GM12875 (cell line): ENCODE results near the gene LRFN3.

ENCODE experiments used
- H3K4me3 ChIP-seq: one replicate; pipeline ENCODE4 v1.5.1; 2011; ENCODE audit warnings: low read depth, low read length, control low read depth
- CTCF ChIP-seq: IDR thresholded peaks from 2 replicates; pipeline ENCODE4 v1.5.1; 2011; ENCODE audit warnings: low read depth, mild to moderate bottlenecking, control low read depth, inconsistent platforms, low read length, moderate library complexity, borderline replicate concordance; ENCODE audit not compliant: insufficient read depth

Gene LRFN3

GRCh38 chr19:35901854-35902661 lies 34.1 kb upstream of the LRFN3 start, which contains the start of gene HCST:
Gene HCST (plus strand): TSS chr19:35902529. CDS start chr19:35902594, 65 bp downstream.
- H3K4me3 ChIP-seq = peak within 1 kb of the TSS; percentile 53
- TF ChIP-seq CTCF = no peak

DNA sequence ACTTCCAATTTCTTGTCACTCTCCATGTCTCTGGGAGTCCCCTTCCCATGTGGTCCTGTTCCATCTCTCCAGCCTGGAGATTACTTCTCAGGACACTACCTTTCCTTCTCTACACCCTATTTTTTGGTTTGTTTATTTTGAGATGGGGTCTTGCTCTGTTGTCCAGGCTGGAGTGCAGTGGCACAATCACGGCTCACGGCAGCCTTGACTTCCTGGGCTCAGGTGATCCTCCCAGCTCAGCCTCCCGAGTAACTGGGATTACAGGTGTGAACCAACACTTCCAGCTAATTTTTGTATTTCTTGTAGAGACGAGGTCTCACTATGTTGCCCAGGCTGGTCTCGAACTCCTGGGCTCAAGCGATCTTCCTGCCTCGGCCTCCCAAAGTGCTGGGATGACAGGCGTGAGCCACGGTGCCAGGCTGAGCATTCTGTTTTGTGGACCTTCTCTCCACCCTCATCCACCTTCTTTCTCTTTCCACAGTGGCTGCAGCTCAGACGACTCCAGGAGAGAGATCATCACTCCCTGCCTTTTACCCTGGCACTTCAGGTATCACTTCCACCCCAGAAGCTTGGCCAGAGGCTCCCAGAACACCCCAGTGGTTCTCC lies 33.2 kb upstream of the LRFN3 start:
- peak overlapping the region; percentile 53 for H3K4me3 ChIP-seq

DNA sequence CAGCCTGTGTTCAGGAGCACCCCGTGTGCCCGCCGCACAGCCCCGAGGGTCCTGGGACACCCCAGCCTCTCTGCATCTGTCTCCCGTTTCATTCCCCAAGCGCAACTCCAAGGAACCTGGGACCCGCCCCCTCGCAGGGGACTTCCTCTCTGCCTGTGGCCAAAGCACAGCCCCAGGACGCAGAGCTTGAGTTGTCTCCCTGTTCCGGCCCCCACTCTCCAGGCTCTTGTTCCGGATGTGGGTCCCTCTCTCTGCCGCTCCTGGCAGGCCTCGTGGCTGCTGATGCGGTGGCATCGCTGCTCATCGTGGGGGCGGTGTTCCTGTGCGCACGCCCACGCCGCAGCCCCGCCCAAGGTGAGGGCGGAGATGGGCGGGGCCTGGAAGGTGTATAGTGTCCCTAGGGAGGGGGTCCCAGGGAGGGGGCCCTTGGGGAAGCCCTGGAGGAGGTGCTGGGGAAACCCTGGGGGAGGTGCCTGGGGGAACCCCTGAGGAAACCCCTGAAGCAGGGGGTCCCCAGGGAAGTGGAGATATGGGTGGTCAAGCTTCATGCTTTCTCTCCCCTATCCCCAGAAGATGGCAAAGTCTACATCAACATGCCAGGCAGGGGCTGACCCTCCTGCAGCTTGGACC lies 32.5 kb upstream of the LRFN3 start:
- peak overlapping the region; percentile 53 for H3K4me3 ChIP-seq
- no peak for TF ChIP-seq CTCF

More for the DNA sequence above, 33.2 kb upstream of the LRFN3 start:
- TF ChIP-seq CTCF = no peak

DNA sequence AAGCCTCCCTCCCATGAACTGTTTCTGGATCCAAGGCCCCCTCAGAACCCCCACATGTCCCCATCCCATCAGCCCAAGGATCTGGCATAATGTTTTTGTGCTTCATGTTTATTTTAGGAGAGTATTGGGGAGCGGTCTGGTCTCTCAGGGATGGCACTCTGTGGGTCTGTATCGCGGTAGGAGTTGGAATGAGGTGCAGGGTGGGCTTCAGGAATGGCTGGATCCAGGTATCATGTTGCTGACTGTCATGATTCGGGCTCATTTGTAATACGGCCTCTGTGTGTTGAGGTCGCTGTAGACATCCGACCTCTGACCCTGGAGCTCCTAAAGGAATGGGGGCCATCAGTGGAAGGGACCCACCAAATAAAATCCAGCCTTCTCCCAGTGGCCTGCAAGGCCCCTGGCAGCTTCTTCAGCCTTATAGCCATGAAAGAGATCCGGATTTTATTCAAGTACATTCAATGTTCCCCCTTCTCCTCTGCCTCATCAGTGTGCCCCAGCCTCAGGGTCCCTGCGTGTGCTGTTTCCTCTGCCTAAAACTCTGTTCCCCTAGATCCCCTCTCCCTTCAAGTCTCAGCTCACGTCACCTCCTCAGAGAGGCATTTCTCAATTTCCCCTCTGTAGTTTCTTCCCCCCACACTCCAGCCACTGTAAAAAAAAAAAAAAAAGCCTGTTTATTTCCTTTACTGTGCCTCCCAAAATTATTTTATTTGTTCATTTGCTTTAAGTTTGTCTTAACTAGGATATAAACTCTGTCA lies 31.7 kb upstream of the LRFN3 start:
- H3K4me3 ChIP-seq = no peak overlapping the region
- TF ChIP-seq CTCF = no peak

DNA sequence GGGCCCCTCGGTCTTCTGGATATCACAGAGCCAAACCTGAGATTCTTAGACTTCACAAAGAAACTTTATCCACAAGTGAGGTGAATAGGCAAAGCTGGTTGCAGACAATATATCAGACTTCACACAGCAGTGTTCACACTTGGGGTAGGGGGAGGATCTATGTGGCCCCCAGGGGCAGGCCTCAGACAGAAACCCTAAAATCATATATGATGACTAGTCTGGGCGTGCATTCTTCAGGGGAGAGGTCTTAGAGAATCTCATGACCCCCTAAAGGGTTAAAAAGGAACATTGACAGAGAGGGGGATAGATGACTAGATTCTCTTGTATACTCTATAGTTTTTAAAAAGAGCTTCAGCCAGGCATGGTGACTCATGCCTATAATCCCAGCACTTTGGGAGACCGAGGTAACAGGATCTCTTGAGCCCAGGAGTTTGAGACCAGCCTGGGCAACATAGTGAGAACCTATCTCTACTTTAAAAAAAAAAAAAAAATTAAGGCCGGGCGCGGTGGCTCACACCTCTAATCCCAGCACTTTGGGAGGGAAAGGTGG lies 30.9 kb upstream of the LRFN3 start:
- TF ChIP-seq CTCF = no peak
- H3K4me3 ChIP-seq = no peak overlapping the region

- TF ChIP-seq CTCF = no peak
- H3K4me3 ChIP-seq = no peak overlapping the region
These were observed 28.8 kb upstream of the LRFN3 start for GRCh38 chr19:35907377-35907745.
